GM23338 (cell line): ENCODE data around the gene PAK1. TPM values are rescaled to one million over a fixed set of nuclear protein-coding genes. Genes with fewer than 3 reads are reported as not detected.

Experiments used
- ATAC-seq: fragments of 200-7000 bp; cut with Tn5 transposase; 3 replicates; pipeline ENCODE4 v1.9.1; 2020
- DNase-seq: peaks from one replicate; pipeline ENCODE4 v3.0.0-alpha.2; 2015; ENCODE audit warnings: low spot score
- H2AFZ ChIP-seq: fragments of 200-600 bp; sonication (generic); 2 replicates; pipeline ENCODE4 v1.8.0; 2016; ENCODE audit warnings: antibody characterized with exemption, mild to moderate bottlenecking, moderate library complexity
- H3F3A ChIP-seq: fragments of 200-600 bp; sonication (generic); replicated peaks from 2 replicates; pipeline ENCODE4 v1.8.0; 2017; ENCODE audit warnings: antibody characterized with exemption, mixed run types, low read depth
- H3K27ac ChIP-seq: fragments of 200-600 bp; sonication (generic); 2 replicates; pipeline ENCODE4 v1.6.1; 2016; ENCODE audit warnings: low read depth
- H3K27me3 ChIP-seq: fragments of 200-600 bp; sonication (generic); 2 replicates; pipeline ENCODE4 v1.8.0; 2016; ENCODE audit warnings: mild to moderate bottlenecking, mixed run types, moderate library complexity; ENCODE audit not compliant: insufficient read depth
- H3K36me3 ChIP-seq: fragments of 200-600 bp; sonication (generic); 2 replicates; pipeline ENCODE4 v1.8.0; 2016; ENCODE audit warnings: mild to moderate bottlenecking; ENCODE audit not compliant: insufficient read depth
- H3K4me1 ChIP-seq: fragments of 200-600 bp; sonication (generic); 2 replicates; pipeline ENCODE4 v1.8.0; 2016; ENCODE audit warnings: mild to moderate bottlenecking, moderate library complexity; ENCODE audit not compliant: insufficient read depth
- H3K4me2 ChIP-seq: fragments of 200-600 bp; sonication (generic); 2 replicates; pipeline ENCODE4 v1.7.1; 2017; ENCODE audit warnings: mixed run types
- H3K4me3 ChIP-seq: fragments of 200-600 bp; sonication (generic); 2 replicates; pipeline ENCODE4 v1.6.1; 2016; ENCODE audit warnings: mixed run types
- H3K79me2 ChIP-seq: fragments of 200-600 bp; sonication (generic); replicated peaks from 2 replicates; pipeline ENCODE4 v1.8.0; 2017; ENCODE audit warnings: mild to moderate bottlenecking; ENCODE audit not compliant: insufficient read depth
- H3K9me2 ChIP-seq: fragments of 200-600 bp; sonication (generic); 2 replicates; pipeline ENCODE4 v1.8.0; 2017; ENCODE audit not compliant: insufficient read depth
- H4K20me1 ChIP-seq: fragments of 200-600 bp; sonication (generic); replicated peaks from 2 replicates; pipeline ENCODE4 v1.8.0; 2017; ENCODE audit warnings: mild to moderate bottlenecking; ENCODE audit not compliant: insufficient read depth
- H3K27ac Mint-ChIP-seq: 2 replicates; pipeline ENCODE4 v1.8.0; 2020; ENCODE audit warnings: inconsistent platforms, mild to moderate bottlenecking, moderate library complexity, mixed read lengths
- H3K27me3 Mint-ChIP-seq: 3 replicates; pipeline ENCODE4 v1.8.0; 2022; ENCODE audit warnings: low read depth, mild to moderate bottlenecking, moderate library complexity, mixed read lengths, inconsistent platforms; ENCODE audit not compliant: insufficient read depth, poor library complexity
- H3K36me3 Mint-ChIP-seq: 3 replicates; pipeline ENCODE4 v1.8.0; 2021; ENCODE audit warnings: low read depth, mild to moderate bottlenecking, inconsistent platforms, moderate library complexity, mixed read lengths
- H3K4me1 Mint-ChIP-seq: 3 replicates; pipeline ENCODE4 v1.8.0; 2020; ENCODE audit warnings: mild to moderate bottlenecking, inconsistent platforms, mixed read lengths
- H3K4me3 Mint-ChIP-seq: 3 replicates; pipeline ENCODE4 v1.8.0; 2021; ENCODE audit warnings: moderate library complexity, mild to moderate bottlenecking, inconsistent platforms, mixed read lengths
- H3K9me3 Mint-ChIP-seq: 3 replicates; pipeline ENCODE4 v1.8.0; 2020; ENCODE audit warnings: moderate library complexity, mild to moderate bottlenecking, inconsistent platforms, mixed read lengths
- CREB1 ChIP-seq: fragments of 250-450 bp; sonication (Bioruptor Pico); IDR thresholded peaks from 2 replicates; pipeline ENCODE4 v1.5.0; 2020; ENCODE audit warnings: low read depth, mild to moderate bottlenecking, moderate library complexity
- EZH2 ChIP-seq: fragments of 200-600 bp; sonication (generic); IDR thresholded peaks from one replicate; pipeline ENCODE4 v1.8.0; 2017; ENCODE audit warnings: antibody characterized with exemption, mild to moderate bottlenecking, low read depth; ENCODE audit not compliant: unreplicated experiment
- EZH2phosphoT487 ChIP-seq: fragments of 200-600 bp; sonication (generic); IDR thresholded peaks from one replicate; pipeline ENCODE4 v1.8.1; 2018; ENCODE audit warnings: antibody characterized with exemption; ENCODE audit not compliant: unreplicated experiment
- JUNB ChIP-seq: IDR thresholded peaks from one replicate; pipeline ENCODE4 v1.6.1; 2016; ENCODE audit warnings: antibody characterized with exemption; ENCODE audit not compliant: unreplicated experiment
- NANOG ChIP-seq: IDR thresholded peaks from 2 replicates; pipeline ENCODE4 v1.6.1; 2016; ENCODE audit warnings: antibody characterized with exemption, borderline replicate concordance
- POLR2AphosphoS5 ChIP-seq: IDR thresholded peaks from 2 replicates; pipeline ENCODE4 v1.6.1; 2016; ENCODE audit warnings: antibody characterized with exemption, low read depth
- STAT1 ChIP-seq: IDR thresholded peaks from one replicate; pipeline ENCODE4 v1.6.1; 2016; ENCODE audit warnings: antibody characterized with exemption; ENCODE audit not compliant: unreplicated experiment
- ZNF114 ChIP-seq: fragments of 250-450 bp; sonication (Bioruptor Pico); IDR thresholded peaks from 2 replicates; pipeline ENCODE4 v1.5.0; 2020; ENCODE audit warnings: mild to moderate bottlenecking, moderate library complexity
- ZNF331 ChIP-seq: fragments of 250-450 bp; sonication (Bioruptor Pico); IDR thresholded peaks from 2 replicates; pipeline ENCODE4 v1.5.0; 2020; ENCODE audit warnings: low read depth, mild to moderate bottlenecking, moderate library complexity
- polyA plus RNA-seq: library from polyadenylated mRNA; unstranded; fragments of >200 nt; fragmentation: Nextera tagmentation; extraction: Ambion mirVana; gene quantifications from 2 replicates; pipeline ENCODE4 v1.2.1, GENCODE V29; 2016
- total RNA-seq: library from RNA; depleted of rRNA; stranded (reverse); fragments of >200 nt; shearing (Covaris generic); gene quantifications from 2 replicates; pipeline ENCODE4 v1.2.3, GENCODE V29; 2014
- TF ChIP-seq, protein P1 (sequence below): fragments of 250-450 bp; sonication (Bioruptor Pico); IDR thresholded peaks from 2 replicates; pipeline ENCODE4 v1.5.0; 2020; ENCODE audit warnings: mild to moderate bottlenecking, moderate library complexity
- TF ChIP-seq, protein P2 (sequence below), 2 experiments: fragments of 200-600 bp in 1 of 2; sonication (generic) in 1 of 2; conservative IDR thresholded peaks; 2 replicates each; pipeline versions ENCODE4 v1.5.1 to v1.6.1; 2016 to 2017; ENCODE audit warnings: antibody characterized with exemption in 2 of 2, low read depth in 2 of 2, mild to moderate bottlenecking in 2 of 2, moderate library complexity in 1 of 2
- TF ChIP-seq, protein P3 (sequence below): IDR thresholded peaks from one replicate; pipeline ENCODE4 v1.6.1; 2018; ENCODE audit warnings: antibody characterized with exemption; ENCODE audit not compliant: unreplicated experiment

The PAK1 gene
- total and polyA plus RNA-seq, 2 experiments from 2014 or later, result 102 to 175 TPM

DNA sequence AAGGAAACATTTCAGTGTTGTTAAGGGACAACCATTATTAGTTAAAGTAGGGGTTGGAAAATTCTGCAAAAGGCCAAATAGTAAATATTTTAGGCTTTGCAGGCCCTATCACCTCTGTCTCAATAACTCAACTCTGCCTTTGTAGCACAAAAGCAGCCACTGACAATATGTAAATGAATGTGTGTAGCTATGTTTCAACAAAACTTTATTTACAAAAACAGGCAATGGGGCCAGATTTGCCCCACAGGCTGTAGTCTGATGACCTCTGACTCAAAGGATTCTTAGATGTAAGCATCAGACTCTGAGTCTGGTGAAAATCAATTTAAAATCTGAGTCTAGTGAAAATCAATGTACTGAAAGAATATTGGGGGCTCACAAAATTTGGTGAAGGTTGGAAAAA, 50.3 kb downstream of the PAK1 start:
- H3K27ac Mint-ChIP-seq, result no peak overlapping the region
- H3F3A ChIP-seq, result no peaks in the 10 kb centered on the region

More for the DNA sequence above, 50.3 kb downstream of the PAK1 start:
- DNase-seq (no peak), ATAC-seq (no peak)
- Histone ChIP-seq H3K27me3 (no peaks in the 10 kb centered on the region), H3K4me1 (peaks cover 60% of the 10 kb centered on the region), H4K20me1 (no peaks in the 10 kb centered on the region; the same call in 1 of the 2 replicates), H3K4me3 (no peak overlapping the region), H3K36me3 (no peaks in the 10 kb centered on the region), H2AFZ (no peak overlapping the region), H3K4me2 (no peak overlapping the region), H3K79me2 (peaks cover 99% of the 10 kb centered on the region), H3K27ac (no peak overlapping the region), H3K9me2 (no peaks in the 10 kb centered on the region)
- Mint-ChIP-seq H3K27me3 (peaks cover 3% of the 10 kb centered on the region), H3K4me1 (peaks cover 75% of the 10 kb centered on the region), H3K4me3 (no peak overlapping the region), H3K9me3 (no peaks in the 10 kb centered on the region), H3K36me3 (0 out of 3 replicates have a peak, but pooled peaks cover 2% of the 10 kb centered on the region)
- TF ChIP-seq JUNB, result no peak
- no peak for TF ChIP-seq POLR2AphosphoS5
- TF ChIP-seq CREB1 (CRISPR knock-in tag), result no peak
- TF ChIP-seq ZNF331, result no peak
- TF ChIP-seq, protein P1, sequence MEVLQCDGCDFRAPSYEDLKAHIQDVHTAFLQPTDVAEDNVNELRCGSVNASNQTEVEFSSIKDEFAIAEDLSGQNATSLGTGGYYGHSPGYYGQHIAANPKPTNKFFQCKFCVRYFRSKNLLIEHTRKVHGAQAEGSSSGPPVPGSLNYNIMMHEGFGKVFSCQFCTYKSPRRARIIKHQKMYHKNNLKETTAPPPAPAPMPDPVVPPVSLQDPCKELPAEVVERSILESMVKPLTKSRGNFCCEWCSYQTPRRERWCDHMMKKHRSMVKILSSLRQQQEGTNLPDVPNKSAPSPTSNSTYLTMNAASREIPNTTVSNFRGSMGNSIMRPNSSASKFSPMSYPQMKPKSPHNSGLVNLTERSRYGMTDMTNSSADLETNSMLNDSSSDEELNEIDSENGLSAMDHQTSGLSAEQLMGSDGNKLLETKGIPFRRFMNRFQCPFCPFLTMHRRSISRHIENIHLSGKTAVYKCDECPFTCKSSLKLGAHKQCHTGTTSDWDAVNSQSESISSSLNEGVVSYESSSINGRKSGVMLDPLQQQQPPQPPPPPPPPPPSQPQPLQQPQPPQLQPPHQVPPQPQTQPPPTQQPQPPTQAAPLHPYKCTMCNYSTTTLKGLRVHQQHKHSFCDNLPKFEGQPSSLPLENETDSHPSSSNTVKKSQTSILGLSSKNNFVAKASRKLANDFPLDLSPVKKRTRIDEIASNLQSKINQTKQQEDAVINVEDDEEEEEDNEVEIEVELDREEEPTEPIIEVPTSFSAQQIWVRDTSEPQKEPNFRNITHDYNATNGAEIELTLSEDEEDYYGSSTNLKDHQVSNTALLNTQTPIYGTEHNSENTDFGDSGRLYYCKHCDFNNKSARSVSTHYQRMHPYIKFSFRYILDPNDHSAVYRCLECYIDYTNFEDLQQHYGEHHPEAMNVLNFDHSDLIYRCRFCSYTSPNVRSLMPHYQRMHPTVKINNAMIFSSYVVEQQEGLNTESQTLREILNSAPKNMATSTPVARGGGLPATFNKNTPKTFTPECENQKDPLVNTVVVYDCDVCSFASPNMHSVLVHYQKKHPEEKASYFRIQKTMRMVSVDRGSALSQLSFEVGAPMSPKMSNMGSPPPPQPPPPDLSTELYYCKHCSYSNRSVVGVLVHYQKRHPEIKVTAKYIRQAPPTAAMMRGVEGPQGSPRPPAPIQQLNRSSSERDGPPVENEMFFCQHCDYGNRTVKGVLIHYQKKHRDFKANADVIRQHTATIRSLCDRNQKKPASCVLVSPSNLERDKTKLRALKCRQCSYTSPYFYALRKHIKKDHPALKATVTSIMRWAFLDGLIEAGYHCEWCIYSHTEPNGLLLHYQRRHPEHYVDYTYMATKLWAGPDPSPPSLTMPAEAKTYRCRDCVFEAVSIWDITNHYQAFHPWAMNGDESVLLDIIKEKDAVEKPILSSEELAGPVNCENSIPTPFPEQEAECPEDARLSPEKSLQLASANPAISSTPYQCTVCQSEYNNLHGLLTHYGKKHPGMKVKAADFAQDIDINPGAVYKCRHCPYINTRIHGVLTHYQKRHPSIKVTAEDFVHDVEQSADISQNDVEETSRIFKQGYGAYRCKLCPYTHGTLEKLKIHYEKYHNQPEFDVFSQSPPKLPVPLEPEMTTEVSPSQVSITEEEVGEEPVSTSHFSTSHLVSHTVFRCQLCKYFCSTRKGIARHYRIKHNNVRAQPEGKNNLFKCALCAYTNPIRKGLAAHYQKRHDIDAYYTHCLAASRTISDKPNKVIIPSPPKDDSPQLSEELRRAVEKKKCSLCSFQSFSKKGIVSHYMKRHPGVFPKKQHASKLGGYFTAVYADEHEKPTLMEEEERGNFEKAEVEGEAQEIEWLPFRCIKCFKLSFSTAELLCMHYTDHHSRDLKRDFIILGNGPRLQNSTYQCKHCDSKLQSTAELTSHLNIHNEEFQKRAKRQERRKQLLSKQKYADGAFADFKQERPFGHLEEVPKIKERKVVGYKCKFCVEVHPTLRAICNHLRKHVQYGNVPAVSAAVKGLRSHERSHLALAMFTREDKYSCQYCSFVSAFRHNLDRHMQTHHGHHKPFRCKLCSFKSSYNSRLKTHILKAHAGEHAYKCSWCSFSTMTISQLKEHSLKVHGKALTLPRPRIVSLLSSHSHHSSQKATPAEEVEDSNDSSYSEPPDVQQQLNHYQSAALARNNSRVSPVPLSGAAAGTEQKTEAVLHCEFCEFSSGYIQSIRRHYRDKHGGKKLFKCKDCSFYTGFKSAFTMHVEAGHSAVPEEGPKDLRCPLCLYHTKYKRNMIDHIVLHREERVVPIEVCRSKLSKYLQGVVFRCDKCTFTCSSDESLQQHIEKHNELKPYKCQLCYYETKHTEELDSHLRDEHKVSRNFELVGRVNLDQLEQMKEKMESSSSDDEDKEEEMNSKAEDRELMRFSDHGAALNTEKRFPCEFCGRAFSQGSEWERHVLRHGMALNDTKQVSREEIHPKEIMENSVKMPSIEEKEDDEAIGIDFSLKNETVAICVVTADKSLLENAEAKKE (CRISPR knock-in tag), result no peak
- no peak for TF ChIP-seq EZH2
- TF ChIP-seq NANOG, result no peak
- no peak for TF ChIP-seq STAT1
- TF ChIP-seq ZNF114 (CRISPR knock-in tag), result no peak
- TF ChIP-seq, protein P2, sequence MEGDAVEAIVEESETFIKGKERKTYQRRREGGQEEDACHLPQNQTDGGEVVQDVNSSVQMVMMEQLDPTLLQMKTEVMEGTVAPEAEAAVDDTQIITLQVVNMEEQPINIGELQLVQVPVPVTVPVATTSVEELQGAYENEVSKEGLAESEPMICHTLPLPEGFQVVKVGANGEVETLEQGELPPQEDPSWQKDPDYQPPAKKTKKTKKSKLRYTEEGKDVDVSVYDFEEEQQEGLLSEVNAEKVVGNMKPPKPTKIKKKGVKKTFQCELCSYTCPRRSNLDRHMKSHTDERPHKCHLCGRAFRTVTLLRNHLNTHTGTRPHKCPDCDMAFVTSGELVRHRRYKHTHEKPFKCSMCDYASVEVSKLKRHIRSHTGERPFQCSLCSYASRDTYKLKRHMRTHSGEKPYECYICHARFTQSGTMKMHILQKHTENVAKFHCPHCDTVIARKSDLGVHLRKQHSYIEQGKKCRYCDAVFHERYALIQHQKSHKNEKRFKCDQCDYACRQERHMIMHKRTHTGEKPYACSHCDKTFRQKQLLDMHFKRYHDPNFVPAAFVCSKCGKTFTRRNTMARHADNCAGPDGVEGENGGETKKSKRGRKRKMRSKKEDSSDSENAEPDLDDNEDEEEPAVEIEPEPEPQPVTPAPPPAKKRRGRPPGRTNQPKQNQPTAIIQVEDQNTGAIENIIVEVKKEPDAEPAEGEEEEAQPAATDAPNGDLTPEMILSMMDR (conservative IDR thresholded peaks at IDR 0.05; ENCODE audit: low read depth in 2 of 2), result no peak
- TF ChIP-seq, protein P3, sequence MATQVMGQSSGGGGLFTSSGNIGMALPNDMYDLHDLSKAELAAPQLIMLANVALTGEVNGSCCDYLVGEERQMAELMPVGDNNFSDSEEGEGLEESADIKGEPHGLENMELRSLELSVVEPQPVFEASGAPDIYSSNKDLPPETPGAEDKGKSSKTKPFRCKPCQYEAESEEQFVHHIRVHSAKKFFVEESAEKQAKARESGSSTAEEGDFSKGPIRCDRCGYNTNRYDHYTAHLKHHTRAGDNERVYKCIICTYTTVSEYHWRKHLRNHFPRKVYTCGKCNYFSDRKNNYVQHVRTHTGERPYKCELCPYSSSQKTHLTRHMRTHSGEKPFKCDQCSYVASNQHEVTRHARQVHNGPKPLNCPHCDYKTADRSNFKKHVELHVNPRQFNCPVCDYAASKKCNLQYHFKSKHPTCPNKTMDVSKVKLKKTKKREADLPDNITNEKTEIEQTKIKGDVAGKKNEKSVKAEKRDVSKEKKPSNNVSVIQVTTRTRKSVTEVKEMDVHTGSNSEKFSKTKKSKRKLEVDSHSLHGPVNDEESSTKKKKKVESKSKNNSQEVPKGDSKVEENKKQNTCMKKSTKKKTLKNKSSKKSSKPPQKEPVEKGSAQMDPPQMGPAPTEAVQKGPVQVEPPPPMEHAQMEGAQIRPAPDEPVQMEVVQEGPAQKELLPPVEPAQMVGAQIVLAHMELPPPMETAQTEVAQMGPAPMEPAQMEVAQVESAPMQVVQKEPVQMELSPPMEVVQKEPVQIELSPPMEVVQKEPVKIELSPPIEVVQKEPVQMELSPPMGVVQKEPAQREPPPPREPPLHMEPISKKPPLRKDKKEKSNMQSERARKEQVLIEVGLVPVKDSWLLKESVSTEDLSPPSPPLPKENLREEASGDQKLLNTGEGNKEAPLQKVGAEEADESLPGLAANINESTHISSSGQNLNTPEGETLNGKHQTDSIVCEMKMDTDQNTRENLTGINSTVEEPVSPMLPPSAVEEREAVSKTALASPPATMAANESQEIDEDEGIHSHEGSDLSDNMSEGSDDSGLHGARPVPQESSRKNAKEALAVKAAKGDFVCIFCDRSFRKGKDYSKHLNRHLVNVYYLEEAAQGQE, result no peak
- TF ChIP-seq EZH2phosphoT487, result no peak
